Endothelial cell of umbilical vein (primary cell): ENCODE data around the gene PSG11. TPM values are rescaled to one million over a fixed set of nuclear protein-coding genes. Genes with fewer than 3 reads are reported as not detected.
"Not testable (repeated sequence)": the region's sequence is repeated elsewhere in the genome, so short reads cannot be mapped to it uniquely, and the experiment has no call there.

Experiments used
- BruUV-seq: library from RNA; stranded (reverse); fragments of 400-500 nt; replicated peaks from 2 replicates; lab custom pipeline; 2021; lab: Mats Ljungman, UMichigan
- CTCF ChIA-PET: fragments of 300-600, 350-600 bp; sonication (Branson Sonifier 250); formaldehyde crosslinking; loops from one replicate; lab custom pipeline; 2021; ENCODE audit warnings: antibody characterized with exemption, inconsistent platforms; lab: Charles Lee
- POLR2A ChIA-PET: fragments of 300-600, 350-600 bp; sonication (Branson Sonifier 250); formaldehyde crosslinking; loops from one replicate; lab custom pipeline; 2021; ENCODE audit warnings: antibody characterized with exemption, inconsistent platforms; lab: Charles Lee
- DNase-seq: peaks from one replicate; pipeline ENCODE4 v3.0.0-alpha.2; 2011; ENCODE audit warnings: low read depth, low spot score
- FAIRE-seq: peaks from 2 replicates; lab custom pipeline; 2011; peaks lifted over from hg19 to GRCh38; lab: Jason Lieb, UNC
- H2AFZ ChIP-seq: 2 replicates; pipeline ENCODE4 v1.6.0; 2012; ENCODE audit warnings: low read depth, low read length, control low read depth, inconsistent platforms
- H3K27ac ChIP-seq: 2 replicates; pipeline ENCODE4 v1.5.1; 2011; ENCODE audit warnings: low read depth, mild to moderate bottlenecking, control low read depth, low read length, moderate library complexity; ENCODE audit not compliant: insufficient read depth
- H3K27me3 ChIP-seq, 2 experiments: 2 replicates each; pipeline versions ENCODE4 v1.6.0 to v1.6.1; 2011; ENCODE audit warnings: low read length in 2 of 2, mixed read lengths in 1 of 2; ENCODE audit not compliant: control insufficient read depth in 2 of 2, insufficient read depth in 2 of 2
- H3K36me3 ChIP-seq, 2 experiments: 2 replicates in 1 of 2; 3 replicates in 1 of 2; pipeline ENCODE4 v1.5.1; 2011; ENCODE audit warnings: low read length in 2 of 2, mild to moderate bottlenecking in 1 of 2, moderate library complexity in 1 of 2; ENCODE audit not compliant: control insufficient read depth in 2 of 2, insufficient read depth in 2 of 2; ENCODE audit errors: extremely low read depth in 1 of 2
- H3K4me1 ChIP-seq: 3 replicates; pipeline ENCODE4 v1.5.1; 2011; ENCODE audit warnings: mild to moderate bottlenecking, low read length; ENCODE audit not compliant: control insufficient read depth, insufficient read depth; ENCODE audit errors: extremely low read depth
- H3K4me2 ChIP-seq: 2 replicates; pipeline ENCODE4 v1.6.1; 2011; ENCODE audit warnings: low read length, control low read depth, mixed read lengths; ENCODE audit not compliant: insufficient read depth
- H3K4me3 ChIP-seq, 3 experiments: fragments of 200-600 bp in 1 of 3; sonication (generic), shearing (Covaris generic) in 1 of 3; replicated peaks in 1 of 3; 2 replicates each; pipeline ENCODE4 v1.5.1; 2011 to 2016; ENCODE audit warnings: control low read depth in 3 of 3, low read length in 3 of 3, mild to moderate bottlenecking in 2 of 3, inconsistent platforms in 1 of 3, low read depth in 1 of 3, moderate library complexity in 1 of 3; ENCODE audit not compliant: insufficient read depth in 1 of 3
- H3K79me2 ChIP-seq: 2 replicates; pipeline ENCODE4 v1.6.0; 2012; ENCODE audit warnings: low read length, inconsistent platforms; ENCODE audit not compliant: control insufficient read depth, insufficient read depth
- H3K9ac ChIP-seq: replicated peaks from 2 replicates; pipeline ENCODE3; 2011; ENCODE audit warnings: low read length, control low read depth; ENCODE audit not compliant: insufficient read depth; ENCODE audit errors: extremely low read depth
- H3K9me1 ChIP-seq: replicated peaks from 3 replicates; pipeline ENCODE4 v1.6.0; 2011; ENCODE audit warnings: mild to moderate bottlenecking, low read length; ENCODE audit not compliant: control insufficient read depth, insufficient read depth; ENCODE audit errors: extremely low read depth
- H3K9me3 ChIP-seq: replicated peaks from 2 replicates; pipeline ENCODE4 v1.5.1; 2012; ENCODE audit warnings: low read length, inconsistent platforms; ENCODE audit not compliant: control insufficient read depth, insufficient read depth
- H4K20me1 ChIP-seq: replicated peaks from 2 replicates; pipeline ENCODE3; 2011; ENCODE audit warnings: mild to moderate bottlenecking, low read length; ENCODE audit not compliant: control insufficient read depth, insufficient read depth; ENCODE audit errors: extremely low read depth
- dilution Hi-C: fragments of 300-500 bp; cut with MboI; formaldehyde crosslinking; loops from one replicate; pipeline ENCODE4 v1.15.0; 2019; ENCODE audit warnings: low sequenced_read_pairs; ENCODE audit not compliant: extremely low pct_ligation_motif_present
- intact Hi-C: fragments of 100-400 bp; cut with micrococcal nuclease; formaldehyde crosslinking; loops from one replicate; pipeline ENCODE4 v1.10.0; 2022
- polyA plus RNA-seq, 4 experiments: library from polyadenylated mRNA; depleted of rRNA in 3 of 4; stranded (reverse) in 3 of 4; unstranded in 1 of 4; fragments of >200 nt; gene quantifications; 2 replicates each; pipeline versions ENCODE4 v1.2.1 to v1.2.3, GENCODE V29; 2011 to 2012; ENCODE audit warnings: missing spikeins in 1 of 4
- total RNA-seq: library from RNA; stranded (reverse); gene quantifications from 2 replicates; pipeline ENCODE4 v1.2.3, GENCODE V29; 2021

Gene PSG11
- total and polyA plus RNA-seq, 2 donors (not counting 3 experiments of a cell fraction or from before 2014, with no cell fraction given): not detected

DNA sequence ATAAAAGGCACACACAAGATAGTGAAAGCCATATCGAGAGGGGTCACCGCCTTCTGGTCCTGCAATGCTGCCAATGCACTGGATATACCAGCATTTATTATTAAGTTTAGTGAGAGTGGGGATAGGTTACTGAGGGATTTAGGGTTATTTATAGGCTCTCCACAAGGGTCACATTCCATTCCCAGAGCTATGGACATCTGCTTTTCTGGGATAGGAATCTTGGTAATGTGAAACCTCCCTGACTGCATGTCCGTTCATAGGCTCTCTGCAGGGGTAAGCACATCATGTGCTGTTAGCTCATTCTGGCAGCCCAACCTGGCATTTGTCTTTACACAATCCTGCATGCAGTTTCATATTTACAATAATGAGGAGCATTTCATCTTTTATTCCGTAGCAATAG, 21.4 kb downstream of the PSG11 start:
- H3K27ac ChIP-seq, CTCF ChIA-PET: not testable (repeated sequence)

DNA sequence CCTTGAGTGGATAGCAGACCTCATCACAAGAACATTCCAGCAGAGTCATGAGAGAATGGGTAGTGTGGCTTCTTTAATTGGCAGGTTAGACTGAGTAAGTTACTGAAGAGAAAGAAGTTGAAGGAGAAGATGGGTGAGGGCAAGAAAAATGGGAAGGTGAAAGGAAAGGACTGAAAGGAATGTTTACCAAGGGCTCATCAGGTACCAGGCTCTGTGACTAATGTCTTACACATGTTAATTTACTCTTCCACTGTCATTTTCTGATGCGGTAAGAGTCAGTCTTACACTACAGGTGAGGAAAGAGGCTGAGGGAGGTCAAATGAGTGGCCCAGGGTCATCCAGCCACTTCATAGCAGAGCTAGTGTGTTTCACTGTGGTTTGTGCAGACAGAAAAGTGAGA, 22.6 kb downstream of the PSG11 start:
- POLR2A ChIA-PET: not testable (repeated sequence)

More for the DNA sequence above, 21.4 kb downstream of the PSG11 start:
- POLR2A ChIA-PET, H3K9ac ChIP-seq, H3K9me1 ChIP-seq, H3K4me2 ChIP-seq, DNase-seq, BruUV-seq, H3K4me3 ChIP-seq, H4K20me1 ChIP-seq, H3K27me3 ChIP-seq, intact Hi-C loops, H3K4me1 ChIP-seq, H3K79me2 ChIP-seq, H3K36me3 ChIP-seq, FAIRE-seq, H3K9me3 ChIP-seq, H2AFZ ChIP-seq, dilution Hi-C loops: not testable (repeated sequence)

DNA sequence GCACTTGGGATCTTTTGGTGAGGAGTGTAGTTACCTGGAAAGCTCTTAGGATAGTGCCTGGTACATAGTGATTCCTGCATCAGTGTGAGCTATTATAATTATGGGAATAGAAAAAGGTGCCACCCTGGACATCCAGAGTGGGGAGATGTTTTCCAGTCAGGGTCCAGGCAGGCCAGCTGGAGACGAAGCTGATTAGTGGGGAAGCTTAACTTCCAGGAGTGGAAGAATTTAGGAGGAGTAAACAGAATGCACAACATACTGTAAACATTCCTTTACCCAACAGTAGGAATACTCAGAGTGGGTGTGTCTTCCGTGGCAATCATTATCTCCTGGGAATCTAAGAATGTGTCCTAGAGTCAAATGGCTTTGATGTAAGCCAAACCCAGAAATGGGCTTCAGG, 23.3 kb downstream of the PSG11 start:
- H3K4me3 ChIP-seq, FAIRE-seq, H3K27me3 ChIP-seq, H2AFZ ChIP-seq, dilution Hi-C loops, H4K20me1 ChIP-seq, H3K27ac ChIP-seq, CTCF ChIA-PET, POLR2A ChIA-PET, H3K36me3 ChIP-seq, DNase-seq, H3K9me1 ChIP-seq, H3K9me3 ChIP-seq, H3K4me1 ChIP-seq, H3K79me2 ChIP-seq, BruUV-seq, H3K4me2 ChIP-seq, intact Hi-C loops, H3K9ac ChIP-seq: not testable (repeated sequence)

More for the DNA sequence above, 22.6 kb downstream of the PSG11 start:
- intact Hi-C loops, H3K9ac ChIP-seq, H3K4me2 ChIP-seq, CTCF ChIA-PET, FAIRE-seq, BruUV-seq, DNase-seq, H3K79me2 ChIP-seq, H3K4me3 ChIP-seq, H3K9me3 ChIP-seq, H3K27me3 ChIP-seq, H3K36me3 ChIP-seq, H3K4me1 ChIP-seq, dilution Hi-C loops, H4K20me1 ChIP-seq, H3K9me1 ChIP-seq, H3K27ac ChIP-seq, H2AFZ ChIP-seq: not testable (repeated sequence)

DNA sequence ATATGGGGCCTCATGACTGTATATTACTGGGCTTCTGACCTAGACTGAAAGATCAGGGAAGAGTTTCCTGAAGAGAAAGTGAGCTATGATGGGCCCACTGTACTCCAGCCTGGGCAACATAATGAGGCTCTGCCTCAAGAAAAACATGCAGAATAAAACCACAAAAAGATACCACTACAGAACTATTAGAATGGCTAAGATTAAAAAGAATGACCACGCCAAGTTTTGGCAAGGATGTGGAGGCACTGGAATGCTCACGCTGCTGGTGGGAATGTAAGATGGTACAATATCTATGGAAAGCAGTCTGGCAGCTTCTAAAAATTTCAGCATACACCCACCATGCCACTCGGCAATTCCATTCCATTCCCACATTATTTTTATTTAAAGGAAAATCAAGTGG, 30.1 kb downstream of the PSG11 start:
- H2AFZ ChIP-seq, H3K9ac ChIP-seq, H3K9me3 ChIP-seq, FAIRE-seq, H3K79me2 ChIP-seq, DNase-seq, POLR2A ChIA-PET, H4K20me1 ChIP-seq, H3K27ac ChIP-seq, BruUV-seq, dilution Hi-C loops, H3K27me3 ChIP-seq, H3K4me3 ChIP-seq, intact Hi-C loops, H3K4me1 ChIP-seq, CTCF ChIA-PET, H3K4me2 ChIP-seq, H3K9me1 ChIP-seq, H3K36me3 ChIP-seq: not testable (repeated sequence)
